Peyer's patch (tissue), 4 donors: ENCODE results near the gene IPO4.

Source experiments
- POLR2A ChIP-seq, 2 donors: fragments of 450-650 bp; IDR thresholded peaks; one replicate each; pipeline ENCODE4 v1.5.1; 2017; ENCODE audit warnings: antibody characterized with exemption in 2 of 2, mild to moderate bottlenecking in 2 of 2, moderate library complexity in 2 of 2
- TF ChIP-seq, protein P1 (sequence below), 6 experiments: fragments of 450-650 bp in 4 of 6; fragments of 200-600 bp in 2 of 6; sonication (generic) in 1 of 6; IDR thresholded peaks; one replicate each; pipeline ENCODE4 v1.5.1; 2017 to 2019; ENCODE audit warnings: antibody characterized with exemption in 6 of 6, mild to moderate bottlenecking in 3 of 6, moderate library complexity in 1 of 6

DNA sequence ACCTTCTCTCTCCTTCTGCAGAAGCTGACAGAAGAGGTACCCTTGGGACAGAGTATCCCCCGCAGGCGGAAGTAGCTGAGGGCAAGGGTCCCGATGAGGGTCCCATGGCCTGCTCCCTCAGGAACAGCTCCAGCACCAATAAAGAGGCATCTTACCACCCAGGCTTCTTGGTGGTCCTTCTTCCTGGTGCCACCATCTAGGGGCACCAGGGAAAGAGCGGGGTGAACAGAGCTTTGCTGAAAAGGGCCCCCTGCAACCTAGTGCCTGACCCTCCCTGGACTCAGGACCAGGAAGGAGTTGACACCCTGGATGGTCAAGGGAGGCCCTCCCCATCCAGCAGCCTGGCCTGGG lies 28.1 kb downstream of the IPO4 start:
- TF ChIP-seq, protein P1, sequence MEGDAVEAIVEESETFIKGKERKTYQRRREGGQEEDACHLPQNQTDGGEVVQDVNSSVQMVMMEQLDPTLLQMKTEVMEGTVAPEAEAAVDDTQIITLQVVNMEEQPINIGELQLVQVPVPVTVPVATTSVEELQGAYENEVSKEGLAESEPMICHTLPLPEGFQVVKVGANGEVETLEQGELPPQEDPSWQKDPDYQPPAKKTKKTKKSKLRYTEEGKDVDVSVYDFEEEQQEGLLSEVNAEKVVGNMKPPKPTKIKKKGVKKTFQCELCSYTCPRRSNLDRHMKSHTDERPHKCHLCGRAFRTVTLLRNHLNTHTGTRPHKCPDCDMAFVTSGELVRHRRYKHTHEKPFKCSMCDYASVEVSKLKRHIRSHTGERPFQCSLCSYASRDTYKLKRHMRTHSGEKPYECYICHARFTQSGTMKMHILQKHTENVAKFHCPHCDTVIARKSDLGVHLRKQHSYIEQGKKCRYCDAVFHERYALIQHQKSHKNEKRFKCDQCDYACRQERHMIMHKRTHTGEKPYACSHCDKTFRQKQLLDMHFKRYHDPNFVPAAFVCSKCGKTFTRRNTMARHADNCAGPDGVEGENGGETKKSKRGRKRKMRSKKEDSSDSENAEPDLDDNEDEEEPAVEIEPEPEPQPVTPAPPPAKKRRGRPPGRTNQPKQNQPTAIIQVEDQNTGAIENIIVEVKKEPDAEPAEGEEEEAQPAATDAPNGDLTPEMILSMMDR (IDR thresholded peaks at IDR 0.05), result no peak
- no peak for TF ChIP-seq POLR2A (IDR thresholded peaks at IDR 0.05)
